ENCODE data around the gene ONECUT1. TPM values are rescaled to one million over a fixed set of nuclear protein-coding genes. Genes with fewer than 3 reads are reported as not detected.

Gene ONECUT1
- total RNA-seq, 1 donor: not detected

Other genes starting within 250 kb of the ONECUT1 start
- 53.6 TPM for gene ARPP19, start 221.3 kb downstream of the ONECUT1 start, total RNA-seq
- 30.7 TPM for gene ATOSA, start 110.9 kb downstream of the ONECUT1 start, total RNA-seq